Fibroblast of skin of abdomen (primary cell): ENCODE measurements around the gene EIF1.
"Not testable (repeated sequence)": the region's sequence is repeated elsewhere in the genome, so short reads cannot be mapped to it uniquely, and the experiment has no call there.

Experiments
- DNase-seq: peaks from one replicate; pipeline ENCODE4 v3.0.0-alpha.2; 2013

Gene EIF1

DNA sequence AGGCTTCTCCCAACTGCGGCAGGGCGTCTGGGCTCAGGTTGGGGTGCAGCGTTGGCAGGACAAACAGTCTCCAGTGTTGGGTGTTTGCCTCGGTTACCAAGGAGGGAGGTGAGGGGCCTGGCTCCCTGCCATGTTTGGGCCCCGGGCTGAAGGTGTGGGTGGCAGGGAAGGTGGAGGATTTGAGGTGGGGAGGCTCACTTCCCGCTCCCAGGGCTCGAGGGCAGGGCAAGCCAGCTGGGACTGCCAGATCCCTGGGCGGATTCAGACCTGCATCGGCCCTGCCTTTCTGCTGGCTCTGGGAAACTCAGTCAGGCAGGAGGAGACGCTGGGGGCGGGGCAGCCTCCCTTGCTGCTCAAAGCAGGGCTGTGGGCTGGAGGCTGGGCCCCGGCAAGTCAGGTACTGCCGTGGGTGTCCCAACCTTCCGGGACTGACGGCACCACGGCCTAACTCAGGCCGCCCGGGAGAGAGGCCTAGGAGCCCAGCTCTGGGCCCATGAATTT is 33.0 kb upstream of the EIF1 start:
- no peak for DNase-seq

DNA sequence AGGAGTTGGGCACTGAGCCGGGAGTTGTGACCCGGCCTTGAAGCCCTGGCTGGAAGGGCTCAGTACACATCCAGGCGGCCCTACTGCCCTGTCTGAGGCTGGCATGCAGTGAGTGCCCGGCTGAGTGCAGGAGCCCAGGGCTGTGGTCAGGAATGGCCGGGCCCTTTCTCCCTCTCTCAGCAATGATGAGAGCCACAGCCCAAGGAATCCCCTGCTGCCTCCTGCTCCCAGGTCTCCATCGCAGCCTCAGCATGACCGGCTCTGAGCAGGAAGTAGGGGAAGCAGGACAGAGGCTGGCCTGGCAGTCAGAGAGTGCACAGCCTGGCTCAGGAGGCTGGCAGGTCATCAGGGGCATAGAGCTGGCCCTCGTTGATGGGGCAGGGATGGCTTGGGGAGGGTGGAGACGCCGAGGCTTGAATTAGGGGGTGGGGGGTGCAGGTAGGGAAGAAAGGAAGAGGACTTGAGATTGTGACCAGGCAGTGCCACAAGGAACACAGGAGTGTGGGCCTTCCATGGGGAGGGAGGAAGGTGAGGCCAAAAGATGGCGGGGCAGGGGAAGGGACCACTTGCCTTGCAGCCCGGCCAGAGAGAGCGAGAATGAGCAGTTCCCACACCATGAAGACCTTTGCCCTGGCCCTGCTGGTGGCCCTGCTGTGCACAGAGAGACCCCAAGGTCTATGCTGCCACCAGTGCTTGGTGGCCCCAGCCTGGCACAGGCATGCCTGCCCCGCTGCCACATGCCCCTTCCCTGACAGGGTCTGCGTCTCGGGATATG is 32.2 kb upstream of the EIF1 start:
- no peak for DNase-seq

DNA sequence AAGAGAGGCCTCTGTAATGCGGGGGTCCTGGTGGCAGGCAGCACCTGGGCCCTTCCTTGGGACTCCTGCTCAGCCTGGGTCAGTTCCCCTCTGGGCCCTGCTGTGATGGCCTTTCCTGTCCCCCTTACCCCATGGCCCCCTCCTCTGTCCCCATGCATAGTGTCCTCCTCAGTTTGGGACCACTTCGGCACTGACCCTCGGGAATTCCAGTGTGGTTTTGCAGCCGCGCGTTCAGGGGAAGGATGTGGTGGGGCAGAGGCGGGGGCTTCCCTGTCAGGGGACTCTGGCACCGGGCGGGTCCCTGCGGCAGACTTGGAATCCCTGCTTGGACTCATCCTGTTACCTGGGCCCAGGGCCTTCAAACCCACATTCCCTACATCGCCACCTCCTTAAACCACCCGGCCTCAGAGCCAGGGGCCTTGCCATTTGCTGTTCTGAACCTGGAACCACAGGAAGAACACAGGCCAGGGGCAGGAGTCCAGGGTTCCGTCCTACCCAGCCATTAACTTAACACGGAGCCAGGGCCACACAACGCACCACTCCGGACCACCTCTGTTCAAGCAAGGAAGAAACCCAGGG is 31.4 kb upstream of the EIF1 start:
- no peak for DNase-seq

DNA sequence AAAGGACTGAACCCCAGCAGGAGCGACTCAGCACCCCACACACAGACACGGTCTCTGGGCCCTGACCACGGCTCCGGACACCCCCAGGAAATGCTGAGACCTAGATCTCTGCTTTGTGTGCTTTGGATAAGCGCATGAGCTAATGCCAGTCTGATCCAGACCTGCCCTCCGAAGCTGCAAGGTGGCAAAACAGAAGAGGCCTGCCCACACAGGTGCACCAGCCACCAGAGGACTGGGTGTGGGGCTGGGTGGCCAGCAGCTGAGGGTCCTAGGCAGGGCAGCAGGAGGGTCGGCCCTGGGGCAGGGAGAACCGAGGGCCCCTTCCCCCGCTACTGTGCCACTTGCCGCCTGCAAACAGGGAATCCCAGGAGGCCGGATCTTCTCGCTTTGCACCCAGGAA is 30.7 kb upstream of the EIF1 start:
- DNase-seq = no peak

DNA sequence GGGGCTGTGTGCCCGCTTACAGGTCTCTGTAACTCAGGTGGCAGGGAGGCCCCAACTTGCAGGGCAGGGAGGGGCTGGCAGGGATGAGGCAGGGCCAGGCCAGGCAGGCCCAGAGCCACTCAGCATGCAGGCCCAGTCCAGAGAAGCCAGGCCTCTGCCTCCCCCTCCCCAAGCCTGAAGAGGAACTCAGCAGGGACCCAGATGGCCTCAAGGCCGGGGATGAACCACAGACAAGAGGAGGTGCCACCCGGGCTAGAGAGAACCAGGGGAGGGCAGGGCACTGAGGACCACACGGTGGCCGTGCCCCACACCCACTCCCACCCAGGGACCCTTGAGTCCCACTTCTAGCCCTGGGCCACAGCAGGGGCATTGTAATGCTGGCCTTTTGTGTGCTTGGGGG is 29.8 kb upstream of the EIF1 start:
- DNase-seq = no peak

DNA sequence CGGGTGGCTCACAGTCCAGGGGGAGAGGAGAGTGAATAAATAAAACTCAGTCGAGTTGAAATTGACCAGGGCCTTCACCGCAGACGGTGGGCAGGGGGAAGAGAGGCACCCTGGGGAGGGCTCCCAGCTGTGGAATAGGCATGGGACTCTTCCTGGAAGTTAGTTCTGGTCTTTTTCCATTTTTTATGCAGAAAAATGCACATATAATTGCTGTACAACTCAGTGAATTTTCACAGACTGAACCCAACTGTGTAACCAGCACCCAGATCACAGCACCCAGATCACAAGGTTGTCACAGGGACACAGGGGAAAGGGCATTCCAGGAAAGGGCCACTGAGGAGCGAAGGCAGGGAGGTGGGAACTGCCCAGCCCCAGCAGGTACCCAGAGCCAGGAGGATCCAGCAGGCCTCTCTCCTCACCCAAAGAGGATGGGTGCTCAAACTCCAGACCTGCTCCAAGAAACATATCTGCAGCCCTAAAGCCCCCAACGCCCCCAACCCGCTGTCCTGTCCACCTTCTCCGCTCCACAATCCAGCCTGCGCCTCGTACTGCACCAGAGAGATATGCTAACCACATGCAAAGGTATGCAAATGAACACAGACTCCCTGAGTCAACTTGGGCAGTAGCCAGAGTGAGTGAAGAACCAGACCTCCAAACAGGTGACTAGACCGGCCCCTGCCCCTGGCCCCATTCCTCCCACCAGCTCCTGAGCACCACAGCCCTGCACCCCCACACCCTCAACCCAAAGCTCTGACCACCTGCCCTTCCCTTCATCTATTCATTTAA is 29.1 kb upstream of the EIF1 start:
- DNase-seq = no peak

DNA sequence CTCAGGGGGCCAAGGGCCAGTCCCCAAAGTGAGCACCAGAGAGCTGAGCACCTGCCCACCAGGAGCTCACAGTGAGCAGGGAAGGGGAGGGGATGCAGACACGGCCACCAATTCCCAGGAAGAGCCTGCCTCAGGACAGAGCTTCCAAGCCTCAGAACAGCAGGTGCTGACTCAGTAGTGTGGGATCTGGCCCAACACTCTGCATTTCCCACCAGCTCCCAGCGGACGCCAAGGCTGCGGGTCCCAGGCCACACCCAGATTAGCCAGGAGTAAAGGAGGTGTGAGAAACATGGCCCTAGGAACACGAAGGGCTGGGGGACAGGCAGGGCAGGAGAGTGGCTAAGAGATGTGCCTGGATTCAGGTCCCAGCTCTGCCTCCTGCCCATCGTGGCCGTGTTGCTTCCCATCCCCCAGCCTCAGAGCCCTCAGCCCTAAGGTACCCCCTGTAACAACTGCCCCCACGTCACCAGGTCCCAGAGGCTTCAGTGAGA is 28.4 kb upstream of the EIF1 start:
- DNase-seq = no peak

DNA sequence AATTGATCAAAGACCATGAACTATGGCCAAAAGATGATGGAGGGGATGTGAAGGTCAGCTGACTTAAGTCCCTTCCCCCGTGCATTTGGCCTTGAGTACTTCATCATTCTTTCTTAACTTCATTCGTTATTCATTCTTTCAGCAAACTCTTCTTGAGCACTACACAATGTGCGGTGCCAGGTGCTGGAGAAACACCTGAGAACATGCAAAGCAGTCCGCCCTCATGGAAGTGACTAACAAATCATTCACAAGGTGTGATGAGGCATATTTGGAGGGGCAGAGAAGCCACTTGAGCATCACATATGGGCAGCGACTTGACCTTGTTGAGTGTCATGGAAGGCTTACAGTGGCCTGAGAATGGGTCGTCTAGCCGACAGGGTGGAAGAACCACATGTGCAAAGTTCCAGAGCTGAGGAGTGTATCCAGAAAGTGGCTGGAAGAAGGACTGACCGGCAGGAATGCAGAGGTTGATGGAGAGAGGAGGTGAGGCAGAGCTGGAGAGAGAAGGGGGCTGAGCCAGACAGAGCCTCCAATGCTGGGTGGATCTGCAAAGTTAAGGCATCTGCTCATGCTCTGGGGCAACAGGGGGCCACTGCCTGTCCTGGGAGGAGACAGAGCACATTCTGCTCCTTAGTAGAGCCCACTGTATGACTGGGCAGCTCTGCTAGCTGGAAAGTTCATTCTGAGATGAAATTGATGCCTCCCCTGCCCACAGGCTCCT is 25.1 kb upstream of the EIF1 start:
- DNase-seq = no peak

DNA sequence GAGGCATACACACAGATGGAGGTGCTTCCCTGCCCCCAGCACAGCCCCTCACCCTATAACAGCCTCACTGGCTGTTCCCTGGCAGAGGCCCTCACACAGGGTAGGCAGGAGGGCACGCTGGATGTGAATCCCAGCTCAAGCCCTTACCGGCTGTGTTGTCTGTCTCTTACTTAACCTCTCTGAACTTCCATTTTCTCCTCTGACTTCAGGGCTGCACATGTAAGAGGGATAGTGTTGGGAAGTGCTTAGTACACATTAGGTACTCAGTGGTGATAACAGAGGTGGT is 24.6 kb upstream of the EIF1 start:
- DNase-seq = no peak

DNA sequence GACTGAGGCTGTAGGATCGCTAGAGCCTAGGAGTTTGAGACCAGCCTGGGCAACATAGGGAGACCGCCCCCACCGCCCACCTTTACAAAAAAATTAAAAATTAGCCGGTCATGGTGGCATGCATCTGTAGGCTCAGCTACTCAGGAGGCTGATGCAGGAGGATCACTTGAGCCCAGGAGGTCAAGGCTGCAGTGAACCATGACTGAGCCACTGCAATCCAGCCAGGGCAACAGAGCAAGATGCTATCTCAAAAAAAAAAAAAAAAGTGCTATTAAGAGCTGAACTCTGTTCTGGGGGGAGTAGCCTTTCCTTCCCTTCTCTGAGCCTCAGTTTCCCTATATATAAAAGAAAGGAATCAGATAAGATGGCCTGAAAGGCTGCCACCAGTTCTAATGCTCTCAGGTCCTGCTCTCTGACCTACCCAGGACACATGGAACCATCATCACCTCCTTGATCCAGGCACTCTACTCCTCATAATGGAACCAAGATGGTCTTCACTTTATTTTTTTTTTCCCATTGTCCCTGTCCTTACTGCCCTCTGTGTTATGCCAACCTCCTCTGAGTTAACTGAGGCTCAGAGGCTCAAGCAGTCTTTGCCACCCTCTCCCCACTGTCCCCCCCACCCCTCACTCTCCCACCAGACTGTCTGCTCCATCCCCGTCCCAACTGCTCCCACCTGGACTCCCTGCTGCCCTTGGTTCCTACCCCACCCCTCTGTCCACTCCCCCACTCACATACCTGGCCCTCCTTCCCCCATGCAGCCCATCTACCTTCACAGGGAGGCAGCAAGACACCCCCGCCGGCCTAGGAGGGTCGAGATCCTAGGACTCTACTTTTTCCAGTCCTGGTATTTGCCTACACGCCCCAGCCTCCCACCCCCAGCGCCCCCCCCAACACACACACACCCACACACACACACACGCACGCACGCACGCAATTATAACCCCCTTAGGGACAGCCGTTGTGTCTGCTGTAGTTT is 23.8 kb upstream of the EIF1 start:
- no peak for DNase-seq

DNA sequence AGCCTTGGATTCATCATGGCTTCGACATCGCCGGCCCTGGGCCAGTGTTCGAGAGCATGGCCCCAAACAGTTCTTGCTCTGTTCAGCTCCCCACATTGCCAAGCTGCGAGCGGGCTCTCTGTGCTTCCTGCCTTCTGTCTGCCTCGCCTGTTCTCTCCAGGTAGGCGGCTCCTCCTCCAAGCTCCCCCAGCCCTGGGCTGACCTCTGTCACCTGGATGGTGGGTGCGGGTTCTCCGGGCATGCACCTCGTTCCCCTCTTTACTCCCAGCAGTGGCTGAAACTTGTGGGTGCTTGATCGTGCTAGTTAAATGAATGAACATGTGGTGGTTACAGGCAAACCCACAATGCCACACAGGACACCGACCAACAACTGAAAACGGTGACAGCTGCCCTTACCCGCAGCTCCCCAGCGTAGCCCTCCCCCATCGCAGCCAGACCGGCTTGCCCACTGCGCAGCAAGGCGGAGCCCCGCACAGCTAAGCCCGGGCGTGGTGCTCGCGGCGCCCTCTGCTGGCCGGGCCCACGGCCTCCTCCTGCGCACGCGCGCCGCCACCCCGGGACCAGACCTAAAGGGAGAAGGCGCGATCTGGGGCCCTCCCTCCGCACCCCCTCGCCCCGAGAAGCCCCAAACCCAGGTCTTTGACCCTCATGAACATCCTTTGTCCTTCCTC is 23.0 kb upstream of the EIF1 start:
- DNase-seq = peak; percentile 82

DNA sequence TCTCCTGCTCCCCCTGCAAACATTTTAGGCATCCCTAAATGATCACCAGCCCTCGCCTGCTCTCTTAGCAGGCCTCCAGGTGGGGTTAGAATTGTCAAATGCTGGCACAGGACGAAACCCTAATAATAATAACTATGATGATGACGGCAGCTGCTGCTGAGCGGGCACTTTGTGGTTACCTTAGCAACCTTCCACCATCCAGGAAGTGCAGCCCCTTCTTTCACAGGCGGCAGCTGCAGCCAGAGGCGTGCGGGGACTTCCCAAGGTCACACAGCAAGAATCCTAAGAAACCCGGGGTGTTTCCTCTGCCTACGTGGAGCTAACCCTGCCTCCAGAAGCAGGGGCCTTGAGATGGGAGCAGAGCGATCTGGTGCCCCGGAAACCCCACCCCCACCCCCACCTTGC is 22.4 kb upstream of the EIF1 start:
- peak; percentile 45 for DNase-seq

DNA sequence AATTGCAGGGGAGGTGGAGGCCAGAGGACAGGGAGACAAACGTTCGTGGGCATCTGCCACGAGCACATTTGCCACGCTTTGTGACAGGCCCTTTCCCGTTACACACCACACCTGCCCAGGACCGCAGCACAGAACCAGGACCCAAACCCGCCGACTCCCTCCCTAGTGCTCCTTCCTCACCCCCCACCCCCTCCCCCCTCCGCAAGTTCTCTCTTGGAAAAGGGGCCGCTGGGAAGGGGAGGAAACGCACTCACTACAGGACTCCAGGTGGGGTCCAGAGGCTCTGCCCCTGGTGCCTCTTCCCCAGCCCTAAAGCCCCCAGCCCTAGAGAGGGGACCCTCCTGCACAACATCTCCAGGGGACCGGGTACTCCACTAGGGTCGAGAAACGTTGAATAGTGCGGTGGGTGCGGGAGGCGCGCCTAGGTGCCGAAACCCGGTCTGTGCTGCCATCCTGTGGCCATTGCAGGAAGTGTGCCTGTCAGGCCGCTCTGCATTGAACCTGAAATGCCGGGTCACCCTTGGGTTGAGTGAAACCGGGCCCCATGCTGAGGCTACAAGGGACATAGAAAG is 21.9 kb upstream of the EIF1 start:
- DNase-seq = peak; percentile 63

DNA sequence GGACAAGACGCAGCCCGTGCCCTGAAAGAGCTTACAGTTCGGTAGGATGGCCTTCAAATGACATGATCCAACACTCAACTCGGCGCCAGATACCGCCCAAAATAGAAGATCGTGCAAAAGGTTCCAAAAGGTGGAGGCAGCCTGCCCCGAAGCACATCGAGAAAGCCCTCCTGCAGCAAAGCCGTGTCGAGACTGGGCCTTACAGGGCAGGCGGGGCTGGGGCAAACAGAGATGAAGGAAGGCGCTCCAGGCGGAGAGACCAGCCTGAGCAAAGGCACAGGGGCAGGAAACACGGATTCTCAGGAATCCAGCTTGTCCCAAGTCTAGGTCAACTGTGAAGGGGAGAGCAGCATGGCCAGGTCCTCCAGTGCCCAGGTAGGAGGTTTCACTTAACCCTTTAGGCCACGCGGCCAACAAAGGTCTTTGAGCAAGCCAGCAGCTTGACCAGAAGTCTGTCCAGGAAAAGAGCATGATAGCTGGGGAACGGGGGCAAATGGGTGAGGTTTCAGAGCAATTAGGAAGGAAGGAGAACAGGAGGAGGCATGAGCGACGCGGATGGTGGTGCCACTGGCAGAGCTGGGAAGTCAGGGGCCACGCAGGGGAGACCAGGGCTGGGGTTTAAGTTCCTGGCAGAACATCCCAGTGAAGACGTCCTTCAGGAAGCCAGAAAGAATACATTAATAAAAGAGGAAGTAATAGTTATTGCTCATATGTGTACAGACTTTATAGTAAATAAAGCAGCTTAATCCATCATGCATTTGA is 21.2 kb upstream of the EIF1 start:
- DNase-seq = no peak

DNA sequence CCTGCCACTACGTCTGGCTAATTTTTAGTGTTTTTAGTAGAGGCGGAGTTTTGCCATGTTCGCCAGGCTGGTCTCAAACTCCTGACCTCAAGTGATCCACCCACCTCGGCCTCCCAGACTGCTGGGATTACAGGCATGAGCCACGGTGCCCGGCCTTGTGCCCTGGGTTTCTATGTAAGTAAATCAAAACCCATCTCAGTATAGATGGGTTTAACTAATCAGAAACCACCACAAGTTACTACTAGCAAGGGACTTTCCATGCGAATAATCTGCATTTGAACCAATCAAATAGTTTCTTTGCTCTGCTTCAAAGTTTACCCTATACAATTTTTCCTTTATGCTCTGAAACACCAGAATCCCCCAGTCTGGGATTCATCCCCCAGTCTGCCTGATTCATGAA is 16.5 kb upstream of the EIF1 start:
- no peak for DNase-seq

DNA sequence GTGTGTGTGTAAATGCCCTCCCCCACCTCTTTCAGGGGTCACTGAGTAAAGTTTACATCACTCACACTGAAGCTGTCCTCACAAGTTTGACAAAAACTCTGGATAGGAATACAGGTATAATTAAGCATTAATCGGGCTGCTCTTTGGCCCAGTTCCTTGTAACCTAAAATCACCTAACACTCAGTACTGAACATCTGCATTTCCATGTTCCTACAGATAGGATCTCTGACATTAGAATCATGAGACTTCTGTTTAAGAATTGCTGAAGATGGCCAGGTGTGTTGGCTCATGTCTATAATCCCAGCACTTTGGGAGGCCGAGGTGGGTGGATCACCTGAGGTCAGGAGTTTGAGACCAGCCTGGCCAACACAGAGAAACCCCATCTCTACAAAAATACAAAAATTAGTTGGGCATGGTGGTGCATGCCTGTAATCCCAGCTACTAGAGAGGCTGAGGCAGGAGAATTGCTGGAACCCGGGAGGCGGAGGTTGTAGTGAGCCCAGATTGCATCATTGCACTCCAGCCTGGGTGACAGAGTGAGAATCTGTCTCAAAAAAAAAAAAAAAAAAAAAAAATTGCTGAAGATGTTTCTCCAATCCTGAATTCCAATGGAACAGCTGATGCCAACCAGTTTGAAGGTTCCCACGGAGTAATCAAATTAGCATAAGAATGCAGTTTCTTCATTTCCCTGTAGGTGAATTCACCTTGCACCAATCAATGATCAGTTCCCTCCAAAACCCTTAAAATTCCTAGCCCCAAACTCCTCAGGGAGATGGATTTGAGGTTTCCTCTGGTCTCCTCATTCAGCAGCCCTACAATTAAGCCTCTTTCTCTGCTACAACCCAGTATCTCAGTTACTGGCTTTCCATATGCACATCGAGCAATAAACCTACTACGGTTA is 13.3 kb upstream of the EIF1 start:
- DNase-seq = not testable (repeated sequence)

DNA sequence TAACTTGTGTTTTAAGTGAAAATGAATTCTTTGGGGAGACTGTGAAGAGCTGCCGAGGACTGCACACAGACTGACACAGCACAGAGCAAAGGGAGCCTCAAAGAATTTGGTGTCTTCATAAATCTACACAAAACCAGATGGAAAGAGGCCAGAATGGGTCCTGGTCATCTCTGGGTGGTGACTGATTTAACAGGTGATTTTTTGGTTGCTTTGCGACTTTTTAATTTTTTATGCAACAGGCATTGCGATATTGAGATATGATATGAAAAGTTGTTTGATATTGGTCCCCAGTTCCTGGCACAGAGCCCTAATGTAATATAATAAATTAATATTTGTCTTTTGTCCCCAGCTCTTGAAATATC is 12.6 kb upstream of the EIF1 start:
- no peak for DNase-seq

DNA sequence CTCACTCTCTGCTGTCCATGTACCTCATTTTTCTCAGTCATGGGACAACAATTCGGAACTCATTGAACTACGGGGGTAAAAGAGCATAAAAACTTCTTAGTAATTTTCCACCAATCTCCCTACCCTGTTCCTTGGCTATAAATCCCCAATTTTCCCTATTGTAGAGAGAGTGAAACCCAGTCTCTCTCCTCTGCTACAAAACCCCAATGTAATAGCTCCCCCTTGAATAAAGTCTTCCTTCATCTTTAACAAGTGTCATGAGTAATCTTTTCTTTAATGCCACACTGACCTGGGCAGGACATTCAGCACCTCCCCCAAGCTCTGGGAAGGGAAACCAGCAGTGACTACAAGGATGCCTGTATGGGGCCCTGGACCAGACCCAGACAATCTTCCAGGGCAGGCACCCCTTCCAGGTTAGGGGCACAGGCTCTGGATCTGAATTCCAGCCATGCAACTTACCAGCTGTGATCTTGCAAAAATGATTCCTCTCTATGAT is 10.2 kb upstream of the EIF1 start:
- DNase-seq = no peak
